Smooth muscle cell (in vitro differentiated cells): ENCODE data around the gene POU6F2. TPM values are rescaled to one million over a fixed set of nuclear protein-coding genes. Genes with fewer than 3 reads are reported as not detected.

Experiments
- DNase-seq: peaks from one replicate; lab custom pipeline; 2025; ENCODE audit not compliant: unreplicated experiment; lab: John Stamatoyannopoulos, UW
- H2AFZ ChIP-seq: fragments of 200-600 bp; sonication (generic); 2 replicates; pipeline ENCODE4 v1.6.0; 2016; ENCODE audit warnings: antibody characterized with exemption, low read depth, mild to moderate bottlenecking
- H3F3A ChIP-seq: fragments of 200-600 bp; sonication (generic); 2 replicates; pipeline ENCODE4 v1.6.0; 2017; ENCODE audit warnings: antibody characterized with exemption, low read depth
- H3K27ac ChIP-seq: fragments of 200-600 bp; sonication (generic); 2 replicates; pipeline ENCODE4 v1.5.1; 2016; ENCODE audit warnings: low read depth, mild to moderate bottlenecking
- H3K27me3 ChIP-seq: fragments of 200-600 bp; sonication (generic); 2 replicates; pipeline ENCODE4 v1.6.1; 2016; ENCODE audit warnings: low read depth, mild to moderate bottlenecking
- H3K36me3 ChIP-seq: fragments of 200-600 bp; sonication (generic); 2 replicates; pipeline ENCODE4 v1.5.1; 2016; ENCODE audit warnings: low read depth
- H3K4me1 ChIP-seq: fragments of 200-600 bp; sonication (generic); 2 replicates; pipeline ENCODE4 v1.5.1; 2016; ENCODE audit warnings: low read depth
- H3K4me2 ChIP-seq: fragments of 200-600 bp; sonication (generic); 2 replicates; pipeline ENCODE4 v1.6.0; 2016; ENCODE audit warnings: mild to moderate bottlenecking
- H3K4me3 ChIP-seq: fragments of 200-600 bp; sonication (generic); 2 replicates; pipeline ENCODE4 v1.5.1; 2016; ENCODE audit warnings: mild to moderate bottlenecking
- H3K79me2 ChIP-seq: fragments of 200-600 bp; sonication (generic); 2 replicates; pipeline ENCODE4 v1.6.0; 2016; ENCODE audit warnings: low read depth, mild to moderate bottlenecking
- H3K9ac ChIP-seq: fragments of 200-600 bp; sonication (generic); 2 replicates; pipeline ENCODE4 v1.6.0; 2016; ENCODE audit warnings: low read depth
- H3K9me3 ChIP-seq: fragments of 200-600 bp; sonication (generic); replicated peaks from 2 replicates; pipeline ENCODE4 v1.5.1; 2016; ENCODE audit warnings: low read depth
- H4K20me1 ChIP-seq: fragments of 200-600 bp; sonication (generic); 2 replicates; pipeline ENCODE4 v1.6.0; 2016; ENCODE audit warnings: low read depth
- WGBS: methylation state at CpG from one replicate; pipeline ENCODE4 v1.1.7; 2016; ENCODE audit warnings: low lambda C conversion rate; 5-methylcytosine and 5-hydroxymethylcytosine counted together
- polyA plus RNA-seq: library from polyadenylated mRNA; unstranded; fragments of >200 nt; fragmentation: Nextera tagmentation; extraction: Ambion mirVana; gene quantifications from 2 replicates; pipeline ENCODE4 v1.2.1, GENCODE V29; 2016
- total RNA-seq: library from RNA; depleted of rRNA; stranded (reverse); fragments of >200 nt; gene quantifications from 2 replicates; pipeline ENCODE4 v1.2.3, GENCODE V29; 2014
- TF ChIP-seq, protein P1 (sequence below): fragments of 200-600 bp; sonication (generic); IDR thresholded peaks from 2 replicates; pipeline ENCODE4 v1.5.1; 2017; ENCODE audit warnings: borderline replicate concordance, mild to moderate bottlenecking, antibody characterized with exemption; ENCODE audit not compliant: insufficient read depth, poor library complexity, severe bottlenecking

POU6F2 gene
- total and polyA plus RNA-seq, 2 experiments from 2014 or later = 1.2 TPM

DNA sequence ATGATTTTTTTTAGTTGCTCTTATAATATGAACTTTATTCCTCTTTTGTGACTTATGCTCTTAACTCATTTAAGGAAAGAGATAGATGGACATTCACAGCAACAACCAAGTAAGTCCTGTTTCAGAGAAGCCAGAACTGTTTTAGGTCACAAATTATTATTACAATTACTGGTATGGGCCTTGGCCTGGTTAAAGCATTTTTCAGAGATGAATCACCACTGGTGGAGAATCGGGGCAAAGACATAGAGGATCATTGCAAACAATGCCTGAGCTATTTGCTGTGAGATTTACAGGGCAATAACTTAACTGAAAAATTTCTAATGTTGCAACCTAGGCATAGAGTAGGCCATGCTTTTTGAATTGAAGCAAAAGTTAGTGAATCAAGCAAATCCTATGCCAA, 450.5 kb downstream of the POU6F2 start:
- TF ChIP-seq, protein P1, sequence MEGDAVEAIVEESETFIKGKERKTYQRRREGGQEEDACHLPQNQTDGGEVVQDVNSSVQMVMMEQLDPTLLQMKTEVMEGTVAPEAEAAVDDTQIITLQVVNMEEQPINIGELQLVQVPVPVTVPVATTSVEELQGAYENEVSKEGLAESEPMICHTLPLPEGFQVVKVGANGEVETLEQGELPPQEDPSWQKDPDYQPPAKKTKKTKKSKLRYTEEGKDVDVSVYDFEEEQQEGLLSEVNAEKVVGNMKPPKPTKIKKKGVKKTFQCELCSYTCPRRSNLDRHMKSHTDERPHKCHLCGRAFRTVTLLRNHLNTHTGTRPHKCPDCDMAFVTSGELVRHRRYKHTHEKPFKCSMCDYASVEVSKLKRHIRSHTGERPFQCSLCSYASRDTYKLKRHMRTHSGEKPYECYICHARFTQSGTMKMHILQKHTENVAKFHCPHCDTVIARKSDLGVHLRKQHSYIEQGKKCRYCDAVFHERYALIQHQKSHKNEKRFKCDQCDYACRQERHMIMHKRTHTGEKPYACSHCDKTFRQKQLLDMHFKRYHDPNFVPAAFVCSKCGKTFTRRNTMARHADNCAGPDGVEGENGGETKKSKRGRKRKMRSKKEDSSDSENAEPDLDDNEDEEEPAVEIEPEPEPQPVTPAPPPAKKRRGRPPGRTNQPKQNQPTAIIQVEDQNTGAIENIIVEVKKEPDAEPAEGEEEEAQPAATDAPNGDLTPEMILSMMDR = no peak
- Histone ChIP-seq H3K9me3 (no peaks in the 10 kb centered on the region), H3K4me2 (no peak overlapping the region), H4K20me1 (no peaks in the 10 kb centered on the region), H3K4me3 (no peak overlapping the region), H3F3A (no peaks in the 10 kb centered on the region), H3K9ac (no peak overlapping the region), H3K27me3 (no peaks in the 10 kb centered on the region), H3K79me2 (no peaks in the 10 kb centered on the region), H3K27ac (no peak overlapping the region), H3K4me1 (no peaks in the 10 kb centered on the region), H3K36me3 (no peaks in the 10 kb centered on the region), H2AFZ (no peak overlapping the region)
- no peak for DNase-seq
- 3% methylated on average over 1 of the region's 1 CpG for WGBS

DNA sequence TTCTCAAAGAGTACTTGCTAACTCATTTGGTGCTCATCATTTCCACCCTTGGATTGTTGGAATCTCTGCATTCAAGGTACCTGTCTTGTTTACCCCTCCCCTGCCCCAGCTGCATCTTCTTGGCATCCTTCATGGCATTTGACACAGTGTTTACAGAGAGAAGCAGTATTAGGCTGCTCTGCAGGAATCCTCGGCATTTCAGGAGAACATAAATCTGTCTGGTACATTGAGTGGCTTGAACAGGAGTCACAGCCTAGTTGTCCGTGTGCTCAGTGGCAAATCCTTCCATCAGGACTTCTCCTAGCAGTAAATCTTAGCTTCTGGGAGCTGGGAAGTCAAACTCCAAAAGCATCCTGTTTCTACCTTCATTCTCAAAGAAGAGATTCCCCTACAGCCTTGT, 451.7 kb downstream of the POU6F2 start:
- H3K4me3 ChIP-seq = no peak overlapping the region
- TF ChIP-seq, protein P1 = no peak
- no peaks in the 10 kb centered on the region for H4K20me1 ChIP-seq
- H3F3A ChIP-seq = no peaks in the 10 kb centered on the region
- no peak overlapping the region for H2AFZ ChIP-seq
- no peaks in the 10 kb centered on the region for H3K27me3 ChIP-seq
- H3K9me3 ChIP-seq = no peaks in the 10 kb centered on the region
- no peaks in the 10 kb centered on the region for H3K36me3 ChIP-seq
- H3K9ac ChIP-seq = no peak overlapping the region
- H3K79me2 ChIP-seq = no peaks in the 10 kb centered on the region
- DNase-seq = no peak
- 80% methylated on average over 2 of the region's 2 CpGs for WGBS
- H3K4me2 ChIP-seq = no peak overlapping the region
- H3K4me1 ChIP-seq = no peaks in the 10 kb centered on the region
- H3K27ac ChIP-seq = no peak overlapping the region

DNA sequence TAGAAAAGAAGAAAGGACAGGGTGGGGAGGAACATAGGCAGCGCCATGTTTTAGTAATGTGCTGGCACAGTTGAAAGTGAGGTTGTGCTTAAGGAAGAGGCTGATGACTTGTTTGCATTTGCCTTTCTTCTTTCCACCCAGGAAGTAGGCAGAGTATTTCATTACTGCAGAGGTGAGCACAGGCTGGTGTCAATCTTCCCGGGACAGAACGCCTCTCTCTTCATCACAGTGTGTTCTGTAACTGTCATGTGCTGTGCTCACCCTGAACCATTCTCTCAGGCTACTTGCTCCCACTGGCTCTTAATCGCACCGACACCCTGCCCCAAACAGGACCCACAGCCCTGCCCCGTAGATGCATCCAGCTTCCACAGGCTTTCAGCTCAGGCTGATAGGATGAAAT, 452.7 kb downstream of the POU6F2 start:
- H3K9ac ChIP-seq = no peak overlapping the region
- whole genome bisulfite sequencing = 98% methylated on average over 6 of the region's 6 CpGs
- no peaks in the 10 kb centered on the region for H4K20me1 ChIP-seq
- no peak for DNase-seq
- no peaks in the 10 kb centered on the region for H3K4me1 ChIP-seq
- no peaks in the 10 kb centered on the region for H3K27me3 ChIP-seq
- no peaks in the 10 kb centered on the region for H3F3A ChIP-seq
- H3K79me2 ChIP-seq = no peaks in the 10 kb centered on the region
- TF ChIP-seq, protein P1 = no peak
- H3K9me3 ChIP-seq = no peaks in the 10 kb centered on the region
- no peaks in the 10 kb centered on the region for H3K36me3 ChIP-seq
- no peak overlapping the region for H3K27ac ChIP-seq
- H3K4me2 ChIP-seq = no peak overlapping the region
- H3K4me3 ChIP-seq = no peak overlapping the region
- no peak overlapping the region for H2AFZ ChIP-seq

- Histone ChIP-seq H3K27ac (no peak overlapping the region), H4K20me1 (no peaks in the 10 kb centered on the region), H2AFZ (no peak overlapping the region), H3K4me2 (no peak overlapping the region), H3K4me3 (no peak overlapping the region), H3F3A (no peaks in the 10 kb centered on the region), H3K9me3 (no peaks in the 10 kb centered on the region), H3K4me1 (no peaks in the 10 kb centered on the region), H3K9ac (no peak overlapping the region), H3K27me3 (no peaks in the 10 kb centered on the region), H3K79me2 (no peaks in the 10 kb centered on the region), H3K36me3 (no peaks in the 10 kb centered on the region)
- DNase-seq = no peak
- WGBS = 78% methylated on average over 8 of the region's 8 CpGs
- TF ChIP-seq, protein P1 = no peak
Observed at GRCh38 chr7:39430909-39431641, 453.4 kb downstream of the POU6F2 start.
